Activated CD8-positive, alpha-beta T cell treated with anti-CD3 and anti-CD28 coated beads for 36 hours (primary cell): ENCODE measurements around the gene CAPN12. TPM values are rescaled to one million over a fixed set of nuclear protein-coding genes. Genes with fewer than 3 reads are reported as not detected.

Experiments
- ATAC-seq: fragments of 200-7000 bp; cut with Tn5 transposase; one replicate; pipeline ENCODE4 v1.10.0; 2021; ENCODE audit warnings: mild to moderate bottlenecking, moderate library complexity
- CTCF ChIA-PET: fragments of 350-600 bp; sonication (Branson Sonifier 250); formaldehyde crosslinking; loops from one replicate; lab custom pipeline; 2021; ENCODE audit warnings: antibody characterized with exemption; lab: Charles Lee
- POLR2A ChIA-PET: fragments of 350-600 bp; sonication (Branson Sonifier 250); formaldehyde crosslinking; loops from one replicate; lab custom pipeline; 2021; ENCODE audit warnings: antibody characterized with exemption; lab: Charles Lee
- DNase-seq: peaks from one replicate; pipeline ENCODE4 v3.0.0-alpha.2; 2020
- H3K27ac Mint-ChIP-seq: one replicate; pipeline ENCODE4 v1.8.0; 2021; ENCODE audit warnings: mild to moderate bottlenecking, mixed read lengths
- H3K27me3 Mint-ChIP-seq: one replicate; pipeline ENCODE4 v1.8.0; 2021; ENCODE audit warnings: mixed read lengths
- H3K36me3 Mint-ChIP-seq: one replicate; pipeline ENCODE4 v1.8.0; 2021; ENCODE audit warnings: low read depth, mixed read lengths
- H3K4me1 Mint-ChIP-seq: one replicate; pipeline ENCODE4 v1.8.0; 2021; ENCODE audit warnings: low read depth, mixed read lengths
- H3K4me3 Mint-ChIP-seq: one replicate; pipeline ENCODE4 v1.8.0; 2021; ENCODE audit warnings: mild to moderate bottlenecking, moderate library complexity, mixed read lengths
- H3K9me3 Mint-ChIP-seq: one replicate; pipeline ENCODE4 v1.8.0; 2021; ENCODE audit warnings: mixed read lengths
- intact Hi-C: fragments of 100-400 bp; cut with micrococcal nuclease; formaldehyde crosslinking; loops from one replicate; pipeline ENCODE4 v1.10.0; 2022
- total RNA-seq, 2 experiments: library from RNA; stranded (reverse); gene quantifications; one replicate each; pipeline ENCODE4 v1.2.3, GENCODE V29; 2021
- TF ChIP-seq, protein P1 (sequence below): fragments of 200-600 bp; IDR thresholded peaks from one replicate; pipeline ENCODE4 v1.8.0; 2022; ENCODE audit warnings: antibody characterized with exemption, mild to moderate bottlenecking

The CAPN12 gene
- total RNA-seq, 2 experiments from 2014 or later = 19.6 to 22.7 TPM

DNA sequence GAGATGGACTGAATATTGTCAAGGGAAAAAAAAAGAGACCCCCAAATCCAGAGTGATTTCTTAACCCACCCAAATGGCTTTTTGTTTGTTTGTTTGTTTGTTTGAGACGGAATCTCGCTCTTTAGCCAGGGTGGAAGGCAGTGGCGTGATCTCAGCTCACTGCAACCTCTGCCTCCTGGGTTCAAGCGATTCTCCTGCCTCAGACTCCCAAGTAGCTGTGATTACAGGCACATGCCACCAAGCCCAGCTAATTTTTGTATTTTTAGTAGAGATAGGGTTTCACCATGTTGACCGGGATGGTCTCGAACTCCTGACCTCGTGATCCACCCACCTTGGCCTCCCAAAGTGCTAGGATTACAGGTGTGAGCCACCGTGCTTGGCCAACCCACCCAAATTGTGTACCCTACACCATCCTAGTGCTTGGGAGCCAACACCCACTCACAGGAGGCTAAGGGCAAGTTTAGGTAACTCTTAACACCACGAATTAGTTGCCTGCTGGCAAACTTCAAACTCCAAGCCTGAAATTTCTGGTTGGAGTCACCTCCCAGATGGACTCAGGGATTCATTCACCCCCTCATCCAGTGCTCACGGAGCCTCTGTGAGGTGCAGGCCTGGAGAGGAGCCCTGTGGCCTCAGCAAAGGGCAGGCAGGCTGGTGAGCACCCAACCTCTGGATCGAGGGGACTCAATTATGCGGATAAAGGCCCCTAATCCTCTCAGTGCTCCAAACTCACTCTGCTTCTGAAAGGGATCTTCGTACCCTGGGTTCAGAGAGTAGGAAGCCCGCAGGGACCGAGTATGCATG, 59.2 kb downstream of the CAPN12 start:
- POLR2A ChIA-PET = interaction anchor here (0.7 kb wide), 1 partner anchor 187 kb away, joined by 3 read pairs; no protein-coding TSS in a partner anchor
- no peak for DNase-seq
- Mint-ChIP-seq H3K27me3 (no peaks in the 10 kb centered on the region), H3K27ac (peak overlapping the region; percentile 84), H3K9me3 (no peaks in the 10 kb centered on the region), H3K4me1 (peaks cover 69% of the 10 kb centered on the region), H3K4me3 (no peak overlapping the region), H3K36me3 (peaks cover 23% of the 10 kb centered on the region)
- no peak for ATAC-seq
- CTCF ChIA-PET = interaction anchor here (0.6 kb wide), 1 partner anchor 29 kb away, joined by 3 read pairs; no protein-coding TSS in a partner anchor
- TF ChIP-seq, protein P1, sequence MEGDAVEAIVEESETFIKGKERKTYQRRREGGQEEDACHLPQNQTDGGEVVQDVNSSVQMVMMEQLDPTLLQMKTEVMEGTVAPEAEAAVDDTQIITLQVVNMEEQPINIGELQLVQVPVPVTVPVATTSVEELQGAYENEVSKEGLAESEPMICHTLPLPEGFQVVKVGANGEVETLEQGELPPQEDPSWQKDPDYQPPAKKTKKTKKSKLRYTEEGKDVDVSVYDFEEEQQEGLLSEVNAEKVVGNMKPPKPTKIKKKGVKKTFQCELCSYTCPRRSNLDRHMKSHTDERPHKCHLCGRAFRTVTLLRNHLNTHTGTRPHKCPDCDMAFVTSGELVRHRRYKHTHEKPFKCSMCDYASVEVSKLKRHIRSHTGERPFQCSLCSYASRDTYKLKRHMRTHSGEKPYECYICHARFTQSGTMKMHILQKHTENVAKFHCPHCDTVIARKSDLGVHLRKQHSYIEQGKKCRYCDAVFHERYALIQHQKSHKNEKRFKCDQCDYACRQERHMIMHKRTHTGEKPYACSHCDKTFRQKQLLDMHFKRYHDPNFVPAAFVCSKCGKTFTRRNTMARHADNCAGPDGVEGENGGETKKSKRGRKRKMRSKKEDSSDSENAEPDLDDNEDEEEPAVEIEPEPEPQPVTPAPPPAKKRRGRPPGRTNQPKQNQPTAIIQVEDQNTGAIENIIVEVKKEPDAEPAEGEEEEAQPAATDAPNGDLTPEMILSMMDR = no peak
- intact Hi-C loops = loop anchor here (5.0 kb wide), 1 partner anchor 38 kb away; the partner anchor contains the start of gene ACTN4

DNA sequence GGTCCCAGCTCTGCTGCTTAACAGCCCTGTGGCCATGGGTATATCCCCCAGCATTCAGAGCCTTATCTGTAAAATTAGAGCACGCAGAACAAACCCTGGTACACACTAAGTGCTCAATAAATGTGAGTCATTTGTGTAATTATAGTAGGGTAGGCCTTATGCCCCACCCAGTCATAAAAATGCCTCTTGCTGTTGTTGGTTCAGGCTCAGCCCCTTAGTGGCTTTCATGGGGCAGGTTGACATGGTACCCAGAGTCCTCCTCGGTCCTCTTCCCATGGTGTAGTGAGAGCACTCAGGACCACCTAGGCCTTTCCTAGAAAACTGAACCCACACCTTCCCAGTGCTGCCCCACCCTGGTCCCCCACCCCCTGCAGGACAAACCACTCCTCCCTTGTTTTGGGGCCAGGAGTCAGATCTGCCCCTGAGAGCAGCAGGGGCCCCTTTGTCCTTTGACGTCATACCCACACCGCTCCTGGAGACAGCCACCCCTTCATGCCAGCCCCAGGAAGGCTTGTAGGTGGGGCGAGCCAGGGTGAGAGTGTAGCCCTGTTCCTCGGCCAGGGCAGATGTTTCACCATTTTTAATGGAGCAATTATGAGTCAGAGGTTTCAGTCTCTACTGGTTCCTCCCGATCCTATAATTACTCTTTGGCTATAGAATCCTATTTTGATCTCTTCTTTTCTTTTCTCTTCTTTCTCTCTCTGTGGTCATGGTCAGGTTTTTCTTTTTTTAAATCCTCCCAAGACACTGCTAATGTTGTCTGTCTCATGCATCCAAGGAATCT, 60.0 kb downstream of the CAPN12 start:
- peaks cover 74% of the 10 kb centered on the region for H3K4me1 Mint-ChIP-seq
- intact Hi-C loops = no loop called here
- H3K27ac Mint-ChIP-seq = peak overlapping the region; percentile 78
- TF ChIP-seq, protein P1 = no peak
- ATAC-seq = peak; percentile 48
- POLR2A ChIA-PET = no interaction called here
- H3K27me3 Mint-ChIP-seq = no peaks in the 10 kb centered on the region
- H3K9me3 Mint-ChIP-seq = no peaks in the 10 kb centered on the region
- peak; percentile 66 for DNase-seq
- peaks cover 24% of the 10 kb centered on the region for H3K36me3 Mint-ChIP-seq
- H3K4me3 Mint-ChIP-seq = no peak overlapping the region
- CTCF ChIA-PET = interaction anchor here (1.0 kb wide), 1 partner anchor 281 kb away, joined by 4 read pairs; the partner anchor contains the start of gene FAM98C

DNA sequence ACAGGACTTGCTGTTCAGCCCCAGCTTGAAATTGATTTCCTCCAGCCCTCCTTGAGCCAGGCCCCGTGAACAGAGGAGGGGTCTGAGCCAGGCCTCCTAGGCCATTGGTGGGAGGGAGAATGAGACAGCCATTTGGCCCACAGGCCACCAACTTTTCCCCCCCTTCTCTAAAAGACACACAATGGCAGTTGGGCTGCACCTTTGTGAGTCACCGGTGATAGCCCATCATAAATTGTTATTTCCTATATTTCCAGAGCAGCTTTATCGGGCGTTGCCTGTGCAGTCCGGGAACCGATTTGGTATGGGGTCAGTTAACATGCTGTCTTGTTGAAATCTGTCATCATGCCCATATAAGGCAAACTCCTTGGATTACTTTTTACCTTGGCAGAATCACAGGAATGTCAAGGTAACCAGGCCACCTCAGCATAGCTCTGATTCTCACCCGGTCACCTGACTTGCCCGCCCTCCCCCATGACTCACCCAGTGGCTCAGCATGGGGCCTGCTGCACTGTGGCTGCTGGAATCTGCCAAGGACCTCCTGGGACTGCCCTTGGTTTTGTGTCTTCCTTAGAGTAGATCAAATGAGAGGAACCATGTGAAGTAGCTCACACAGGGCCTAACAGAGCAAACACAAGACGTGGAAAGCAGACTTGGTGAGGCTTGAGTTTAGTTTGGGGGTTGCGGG, 60.7 kb downstream of the CAPN12 start:
- POLR2A ChIA-PET = interaction anchor here (2.5 kb wide), 1 partner anchor 27 kb away, joined by 7 read pairs; no protein-coding TSS in a partner anchor

DNA sequence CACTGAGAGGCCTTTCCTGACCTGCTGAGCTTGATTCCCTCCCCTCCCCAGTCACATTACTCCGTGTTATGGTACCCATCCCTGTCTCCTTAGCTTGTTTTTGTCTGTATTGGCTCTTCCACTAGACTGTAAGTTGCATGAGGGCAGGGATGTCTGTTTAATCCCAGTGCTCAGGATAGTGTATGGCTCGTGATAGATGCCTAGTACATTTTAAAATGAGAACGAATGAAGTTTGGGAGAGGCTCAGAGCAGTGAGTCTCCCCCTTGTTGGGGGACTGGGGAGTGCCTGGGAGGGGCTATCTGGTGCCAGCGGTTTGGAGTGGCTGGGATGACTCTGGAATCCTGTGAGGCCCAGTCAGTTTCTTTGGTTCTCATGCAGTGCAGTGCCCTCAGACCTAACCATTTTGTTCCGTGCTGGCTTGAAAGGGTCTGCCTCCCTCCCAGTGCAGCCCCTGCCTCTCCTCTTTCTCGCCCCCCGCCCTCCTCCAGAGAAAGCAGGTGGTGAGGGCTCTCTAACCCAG, 61.3 kb downstream of the CAPN12 start:
- DNase-seq (no peak), ATAC-seq (no peak)
- no peaks in the 10 kb centered on the region for H3K27me3 Mint-ChIP-seq
- H3K4me1 Mint-ChIP-seq = peaks cover 75% of the 10 kb centered on the region
- no peaks in the 10 kb centered on the region for H3K9me3 Mint-ChIP-seq
- POLR2A ChIA-PET = interaction anchor here (2.5 kb wide), 1 partner anchor 26 kb away, joined by 7 read pairs; no protein-coding TSS in a partner anchor
- peak overlapping the region; percentile 78 for H3K27ac Mint-ChIP-seq
- H3K4me3 Mint-ChIP-seq = no peak overlapping the region
- H3K36me3 Mint-ChIP-seq = peaks cover 22% of the 10 kb centered on the region
- intact Hi-C loops = no loop called here
- CTCF ChIA-PET = interaction anchor here (1.0 to 1.9 kb wide), 2 partner anchors 48 to 280 kb away, joined by 4 to 8 read pairs; partner anchors contain the start of gene FAM98C
- TF ChIP-seq, protein P1 = no peak

More for the DNA sequence above, 60.7 kb downstream of the CAPN12 start:
- Mint-ChIP-seq H3K4me1 (peaks cover 72% of the 10 kb centered on the region), H3K27me3 (no peaks in the 10 kb centered on the region), H3K9me3 (no peaks in the 10 kb centered on the region), H3K27ac (peak overlapping the region; percentile 78), H3K4me3 (no peak overlapping the region), H3K36me3 (peaks cover 22% of the 10 kb centered on the region)
- TF ChIP-seq, protein P1 = no peak
- CTCF ChIA-PET = interaction anchor here (1.0 to 1.9 kb wide), 2 partner anchors 49 to 280 kb away, joined by 4 to 8 read pairs; partner anchors contain the start of gene FAM98C
- ATAC-seq (peak; percentile 63), DNase-seq (peak; percentile 76)
- intact Hi-C loops = no loop called here
